Endodermal cell (in vitro differentiated cells): ENCODE results near the gene ZNF737. TPM values are rescaled to one million over a fixed set of nuclear protein-coding genes. Genes with fewer than 3 reads are reported as not detected.

Source experiments
- DNase-seq: peaks from one replicate; pipeline ENCODE4 v3.0.0-alpha.2; 2017
- H3K27ac ChIP-seq: 2 replicates; pipeline ENCODE4 v1.5.1; 2013; ENCODE audit warnings: mild to moderate bottlenecking, low read depth, low read length, moderate library complexity
- H3K27me3 ChIP-seq: 2 replicates; pipeline ENCODE4 v1.6.1; 2013; ENCODE audit warnings: mild to moderate bottlenecking, low read length, moderate library complexity; ENCODE audit not compliant: insufficient read depth, control insufficient read depth, poor library complexity, severe bottlenecking
- H3K36me3 ChIP-seq: 2 replicates; pipeline ENCODE4 v1.7.0; 2013; ENCODE audit warnings: mild to moderate bottlenecking, low read length, moderate library complexity; ENCODE audit not compliant: control insufficient read depth, insufficient read depth
- H3K4me1 ChIP-seq: one replicate; pipeline ENCODE4 v1.7.0; 2013; ENCODE audit warnings: low read length; ENCODE audit not compliant: control insufficient read depth, insufficient read depth
- H3K4me3 ChIP-seq: 2 replicates; pipeline ENCODE4 v1.5.1; 2013; ENCODE audit warnings: mild to moderate bottlenecking, low read length, moderate library complexity
- H3K9ac ChIP-seq: 2 replicates; pipeline ENCODE4 v1.6.1; 2013; ENCODE audit warnings: mild to moderate bottlenecking, low read length, moderate library complexity; ENCODE audit not compliant: poor library complexity, severe bottlenecking; ENCODE audit errors: extremely low read depth
- H3K9me3 ChIP-seq: 2 replicates; pipeline ENCODE4 v1.6.1; 2013; ENCODE audit warnings: mild to moderate bottlenecking, low read length, moderate library complexity; ENCODE audit not compliant: control insufficient read depth
- H3K27ac Mint-ChIP-seq: 2 replicates; pipeline ENCODE4 v1.8.0; 2020; ENCODE audit warnings: mixed read lengths
- H3K27me3 Mint-ChIP-seq: 2 replicates; pipeline ENCODE4 v1.8.0; 2021; ENCODE audit warnings: mild to moderate bottlenecking, mixed read lengths; ENCODE audit not compliant: insufficient read depth
- H3K36me3 Mint-ChIP-seq: 2 replicates; pipeline ENCODE4 v1.8.0; 2020; ENCODE audit warnings: low read depth, mixed read lengths
- H3K4me1 Mint-ChIP-seq: 2 replicates; pipeline ENCODE4 v1.8.0; 2020; ENCODE audit warnings: mixed read lengths
- H3K4me3 Mint-ChIP-seq: 2 replicates; pipeline ENCODE4 v1.8.0; 2020; ENCODE audit warnings: mild to moderate bottlenecking, moderate library complexity, mixed read lengths
- H3K9me3 Mint-ChIP-seq: 2 replicates; pipeline ENCODE4 v1.8.0; 2020; ENCODE audit warnings: mild to moderate bottlenecking, mixed read lengths
- CTCF ChIP-seq: fragments of 200-600 bp; sonication (generic); conservative IDR thresholded peaks from 2 replicates; pipeline ENCODE4 v1.5.0; 2021; ENCODE audit warnings: antibody characterized with exemption, mild to moderate bottlenecking
- WGBS, 2 experiments: methylation state at CpG; one replicate each; pipeline versions ENCODE4 v1.1.5 to v1.1.7; 2013; ENCODE audit warnings: missing lambda C conversion rate in 2 of 2, mixed read lengths in 1 of 2; ENCODE audit not compliant: insufficient coverage in 1 of 2, insufficient read length in 1 of 2; 5-methylcytosine and 5-hydroxymethylcytosine counted together
- total RNA-seq, 2 donors: library from RNA; stranded (reverse); fragmentation: NEBNext Ultra II Directional in 1 of 2; extraction: Animal tissue kit (Norgen Biotek cat#: 25700) in 1 of 2; gene quantifications; 2 replicates in 1 of 2; 3 replicates in 1 of 2; pipeline ENCODE4 v1.2.1, GENCODE V29; 2021

Gene ZNF737
- total RNA-seq, 2 donors from 2014 or later = 42.6 to 56.1 TPM

DNA sequence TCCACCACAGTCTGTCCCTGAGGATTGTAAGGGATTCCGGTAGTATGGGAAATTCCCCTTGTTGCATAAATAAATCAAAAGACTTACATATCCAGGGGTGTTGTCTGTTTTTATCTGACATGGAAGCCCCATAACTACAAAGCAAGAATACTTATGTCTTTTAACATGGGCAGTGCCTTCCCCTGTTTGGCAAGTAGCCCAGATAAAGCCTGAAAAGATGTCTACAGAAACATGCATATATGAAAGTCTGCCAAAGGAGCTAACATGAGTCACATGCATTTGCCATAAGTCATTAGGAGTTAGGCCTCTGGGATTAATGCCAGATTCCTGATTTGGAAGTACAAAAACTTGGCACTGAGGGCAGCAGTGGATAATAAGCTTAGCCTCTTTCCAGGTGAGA lies 62.1 kb downstream of the ZNF737 start:
- Mint-ChIP-seq H3K4me1 (no peaks in the 10 kb centered on the region), H3K36me3 (peaks cover 4% of the 10 kb centered on the region), H3K4me3 (no peak overlapping the region), H3K9me3 (peaks cover 28% of the 10 kb centered on the region), H3K27ac (no peak overlapping the region), H3K27me3 (no peaks in the 10 kb centered on the region)
- H3K9ac ChIP-seq = no peak overlapping the region
- H3K27ac ChIP-seq = no peak overlapping the region
- no peaks in the 10 kb centered on the region for H3K27me3 ChIP-seq
- no peak for TF ChIP-seq CTCF
- WGBS, 2 experiments = no CpG with 5 or more reads among the region's 1 CpG
- no peak overlapping the region for H3K4me3 ChIP-seq
- DNase-seq = no peak
- no peaks in the 10 kb centered on the region for H3K36me3 ChIP-seq
- peaks cover 17% of the 10 kb centered on the region for H3K9me3 ChIP-seq
- no peaks in the 10 kb centered on the region for H3K4me1 ChIP-seq

Other genes starting within 250 kb of the ZNF737 start
- 10 to 100 TPM; 29.6 to 40.5 TPM for gene ZNF626, start 95.8 kb upstream of the ZNF737 start, total RNA-seq
- gene ZNF66, start 210.5 kb upstream of the ZNF737 start, total RNA-seq = 10 to 100 TPM; 42.6 to 48.9 TPM